ENCODE results near the gene SERPINE3. TPM values are rescaled to one million over a fixed set of nuclear protein-coding genes. Genes with fewer than 3 reads are reported as not detected.

Gene SERPINE3
- total and polyA plus RNA-seq, 2 donors from 2014 or later, result not detected

- Histone ChIP-seq H3K4me3 (ENCODE audit: low read length in 3 of 3) (no peak overlapping the region), H3K4me1 (ENCODE audit: control insufficient read depth in 2 of 3, insufficient read depth in 2 of 3, low read depth in 1 of 3, low read length in 3 of 3) (no peaks in the 10 kb centered on the region), H3K9me3 (ENCODE audit: control insufficient read depth in 2 of 3, insufficient read depth in 1 of 3, low read length in 3 of 3) (no peaks in the 10 kb centered on the region), H3K27me3 (ENCODE audit: control insufficient read depth, insufficient read depth, low read length) (no peaks in the 10 kb centered on the region), H3K27ac (ENCODE audit: low read depth in 2 of 2, low read length in 2 of 2) (no peak overlapping the region), H3K36me3 (ENCODE audit: control insufficient read depth in 2 of 3, insufficient read depth in 3 of 3, low read length in 3 of 3) (peaks cover 0 to 11% (median 4%) of the 10 kb centered on the region in 3 donors), H3K9ac (ENCODE audit: low read length in 3 of 3) (no peak overlapping the region)
- TF ChIP-seq CTCF (IDR thresholded peaks at IDR 0.05; ENCODE audit: borderline replicate concordance, extremely low read depth, insufficient read depth), result no peak
- FAIRE-seq (no peak), DNase-seq (no peak)
- intact Hi-C loops (cut with DNase I), result no loop called here
Measured at GRCh38 chr13:51385114-51385513, 45.6 kb downstream of the SERPINE3 start.

DNA sequence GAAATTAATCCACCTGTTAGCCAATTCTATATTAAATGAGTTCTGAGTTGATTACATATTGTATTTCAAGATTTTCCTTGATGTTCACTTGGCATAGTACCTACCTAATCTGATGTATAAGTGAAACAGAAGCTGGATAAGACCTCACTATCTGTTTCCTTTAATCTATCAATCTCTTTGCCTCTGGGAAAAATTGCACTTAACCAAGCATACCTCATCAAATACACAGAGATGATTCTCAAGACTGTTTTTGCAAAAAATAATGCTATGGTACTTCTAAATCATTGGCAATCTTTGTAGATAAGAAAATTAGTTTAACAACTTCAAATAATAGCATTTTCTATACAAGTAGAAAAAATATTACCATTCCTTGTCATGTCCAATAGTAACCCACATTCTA is 55.2 kb downstream of the SERPINE3 start:
- H3K4me1 ChIP-seq (ENCODE audit: control insufficient read depth in 2 of 3, insufficient read depth in 2 of 3, low read depth in 1 of 3, low read length in 3 of 3), result peaks cover 0 to 6% (median 6%) of the 10 kb centered on the region in 3 donors
- no peaks in the 10 kb centered on the region for H3K36me3 ChIP-seq (ENCODE audit: control insufficient read depth in 2 of 3, insufficient read depth in 3 of 3, low read length in 3 of 3)
- no peak for TF ChIP-seq CTCF (IDR thresholded peaks at IDR 0.05; ENCODE audit: borderline replicate concordance, extremely low read depth, insufficient read depth)
- intact Hi-C loops (cut with DNase I), result no loop called here
- no peak for FAIRE-seq
- no peak overlapping the region for H3K4me3 ChIP-seq (ENCODE audit: low read length in 3 of 3)
- no peaks in the 10 kb centered on the region for H3K27me3 ChIP-seq (ENCODE audit: control insufficient read depth, insufficient read depth, low read length)
- no peak for DNase-seq
- H3K27ac ChIP-seq (ENCODE audit: low read depth in 2 of 2, low read length in 2 of 2), result no peak overlapping the region
- H3K9me3 ChIP-seq (ENCODE audit: control insufficient read depth in 2 of 3, insufficient read depth in 1 of 3, low read length in 3 of 3), result no peaks in the 10 kb centered on the region
- no peak overlapping the region for H3K9ac ChIP-seq (ENCODE audit: low read length in 3 of 3)

DNA sequence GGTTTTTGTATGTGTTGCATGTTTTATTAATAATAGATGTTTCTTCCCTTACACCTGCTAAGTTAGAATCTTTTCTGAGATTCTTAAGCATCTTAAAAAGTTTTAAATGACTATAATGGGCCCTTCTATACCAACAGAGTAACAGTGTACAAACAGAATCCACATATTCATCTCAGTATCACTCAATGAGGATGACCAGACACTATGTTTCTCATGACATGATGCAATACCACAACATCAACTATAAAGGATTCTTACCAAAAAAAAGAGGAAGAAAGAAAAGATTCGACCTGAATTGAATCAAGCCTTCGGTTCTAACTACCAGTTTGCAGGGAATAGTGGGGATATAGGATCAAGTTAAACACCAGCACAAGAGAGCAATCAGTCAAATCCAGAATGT is 56.9 kb downstream of the SERPINE3 start:
- no peak overlapping the region for H3K27ac ChIP-seq (ENCODE audit: low read depth in 2 of 2, low read length in 2 of 2)
- intact Hi-C loops (cut with DNase I), result no loop called here
- H3K9me3 ChIP-seq (ENCODE audit: control insufficient read depth in 2 of 3, insufficient read depth in 1 of 3, low read length in 3 of 3), result no peaks in the 10 kb centered on the region
- peaks cover 0 to 6% (median 6%) of the 10 kb centered on the region in 3 donors for H3K4me1 ChIP-seq (ENCODE audit: control insufficient read depth in 2 of 3, insufficient read depth in 2 of 3, low read depth in 1 of 3, low read length in 3 of 3)
- no peaks in the 10 kb centered on the region for H3K36me3 ChIP-seq (ENCODE audit: control insufficient read depth in 2 of 3, insufficient read depth in 3 of 3, low read length in 3 of 3)
- H3K27me3 ChIP-seq (ENCODE audit: control insufficient read depth, insufficient read depth, low read length), result no peaks in the 10 kb centered on the region
- no peak for TF ChIP-seq CTCF (IDR thresholded peaks at IDR 0.05; ENCODE audit: borderline replicate concordance, extremely low read depth, insufficient read depth)
- no peak overlapping the region for H3K4me3 ChIP-seq (ENCODE audit: low read length in 3 of 3)
- FAIRE-seq, result no peak
- peak in 1 of 5 donors; percentile 12 for DNase-seq
- H3K9ac ChIP-seq (ENCODE audit: low read length in 3 of 3), result no peak overlapping the region
